Stomach (tissue), 9 donors: ENCODE measurements around the gene LSM4. TPM values are rescaled to one million over a fixed set of nuclear protein-coding genes. Genes with fewer than 3 reads are reported as not detected.

ENCODE experiments used
- DNase-seq, 2 donors: peaks; one replicate each; pipeline versions ENCODE4 v3.0.0 to v3.0.0-alpha.2; 2013 to 2019
- H3K27ac ChIP-seq, 5 donors: fragments of 200-600 bp in 4 of 5; sonication (generic) in 4 of 5; one replicate each; pipeline ENCODE4 v1.5.1; 2013 to 2019; ENCODE audit warnings: mild to moderate bottlenecking in 1 of 5, moderate library complexity in 1 of 5
- H3K27me3 ChIP-seq, 3 donors: fragments of 200-600 bp; sonication (generic); one replicate each; pipeline ENCODE4 v1.5.1; 2017 to 2019; ENCODE audit warnings: mixed run types in 1 of 3
- H3K36me3 ChIP-seq, 4 donors: fragments of 200-600 bp; sonication (generic); 1 replicate in 3 of 4; 2 replicates in 1 of 4; pipeline ENCODE4 v1.5.1; 2016 to 2019
- H3K4me1 ChIP-seq, 4 donors: fragments of 200-600 bp; sonication (generic); one replicate each; pipeline ENCODE4 v1.5.1; 2016 to 2019
- H3K4me3 ChIP-seq, 4 donors: fragments of 200-600 bp; sonication (generic) in 3 of 4; one replicate each; pipeline ENCODE4 v1.5.1; 2016 to 2019; ENCODE audit warnings: mild to moderate bottlenecking in 1 of 4
- H3K9me3 ChIP-seq, 4 donors: fragments of 200-600 bp; sonication (generic); one replicate each; pipeline ENCODE4 v1.5.1; 2016 to 2019
- EP300 ChIP-seq: sonication (generic); formaldehyde crosslinking; IDR thresholded peaks from one replicate; pipeline ENCODE4 v1.6.1; 2017; ENCODE audit warnings: antibody characterized with exemption
- POLR2A ChIP-seq, 4 donors: fragments of 450-650 bp; IDR thresholded peaks; one replicate each; pipeline ENCODE4 v1.6.1; 2016; ENCODE audit warnings: antibody characterized with exemption in 4 of 4, control low read depth in 2 of 4, mild to moderate bottlenecking in 1 of 4, moderate library complexity in 1 of 4
- POLR2AphosphoS5 ChIP-seq, 3 donors: sonication (generic); formaldehyde crosslinking; IDR thresholded peaks; one replicate each; pipeline ENCODE4 v1.6.1; 2016; ENCODE audit warnings: antibody characterized with exemption in 3 of 3
- WGBS, 5 donors: extraction: QIAGEN DNeasy Blood & Tissue Kit in 3 of 5; methylation state at CpG; one replicate each; pipeline versions ENCODE4 v1.1.5 to v1.1.7; 2013 to 2018; 5-methylcytosine and 5-hydroxymethylcytosine counted together
- intact Hi-C: fragments of 100-400 bp; cut with DNase I; formaldehyde crosslinking; loops from one replicate; pipeline ENCODE4 v1.15.1; 2023; ENCODE audit warnings: low total_unique reads
- polyA plus RNA-seq, 3 donors: library from polyadenylated mRNA; stranded (reverse); fragments of 200-250 nt; gene quantifications; one replicate each; pipeline ENCODE4 v1.2.3, GENCODE V29; 2013
- total RNA-seq, 5 donors: library from RNA; depleted of rRNA; stranded (reverse); fragments of >200 nt; gene quantifications; one replicate each; pipeline versions ENCODE4 v1.1.0 to v1.2.3, GENCODE V29; 2014 to 2016
- TF ChIP-seq, protein P1 (sequence below), 7 experiments: fragments of 450-650 bp in 4 of 7; fragments of 200-600 bp in 3 of 7; sonication (generic) in 3 of 7; IDR thresholded peaks; one replicate each; pipeline ENCODE4 v1.5.1; 2016 to 2019; ENCODE audit warnings: antibody characterized with exemption in 7 of 7, control low read depth in 2 of 7, mild to moderate bottlenecking in 1 of 7
- donor health status: healthy with polysubstance abuse.
- donor health status: Bipolar disorder and iron deficiency.
- donor health status: healthy.

The LSM4 gene
- total and polyA plus RNA-seq, 8 donors: 24.1 to 185 (median 139) TPM

DNA sequence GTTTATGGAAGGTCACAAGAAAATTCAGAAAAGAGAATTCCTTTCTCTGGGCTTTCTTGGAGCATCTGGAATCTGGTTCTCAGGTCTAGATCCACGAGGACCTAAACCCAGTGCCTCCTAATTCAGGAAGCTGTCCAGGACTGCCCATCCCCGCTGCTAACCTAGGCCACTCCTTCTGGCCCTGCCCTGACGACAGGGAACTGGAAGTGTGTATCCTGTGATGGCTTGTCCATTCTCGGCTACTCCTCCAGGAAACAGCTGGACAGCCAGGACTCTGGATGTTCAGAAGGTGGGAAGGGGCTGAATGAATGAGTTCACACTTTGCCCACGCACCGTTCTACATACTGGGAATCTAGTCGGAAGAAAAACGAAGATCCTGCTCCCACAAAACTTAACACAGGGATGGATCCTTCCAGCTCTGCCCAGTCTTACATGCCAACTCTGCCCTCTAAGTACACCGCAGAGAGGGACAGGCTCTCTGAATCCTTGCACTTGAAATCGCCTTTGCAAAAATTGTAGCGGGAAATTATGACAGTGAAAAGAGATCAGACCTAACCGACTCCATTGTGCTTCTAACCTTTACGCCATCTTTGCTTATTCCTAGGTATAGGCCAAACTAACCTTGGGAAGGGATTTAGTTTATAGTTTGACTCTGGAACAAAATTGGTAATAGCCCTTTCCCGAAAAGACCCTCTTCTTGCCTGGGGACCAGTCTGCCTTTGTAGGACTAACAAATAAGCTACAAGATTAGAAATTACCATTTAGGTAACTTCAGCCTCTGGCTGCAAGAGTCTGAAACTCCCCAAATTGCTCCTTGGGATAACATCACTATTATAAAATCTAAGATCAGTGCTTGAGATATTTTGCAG lies 1.8 kb downstream of the LSM4 start:
- Histone ChIP-seq H3K9me3 (no peaks in the 10 kb centered on the region), H3K27me3 (no peaks in the 10 kb centered on the region), H3K4me3 (no peak overlapping the region), H3K4me1 (peaks cover 61 to 77% (median 69%) of the 10 kb centered on the region in 4 donors), H3K36me3 (no peaks in the 10 kb centered on the region), H3K27ac (peak overlapping the region; percentile 90 to 95 (median 94))
- 61 to 67% (median 64%) methylated on average over 14 of the region's 14 CpGs for WGBS, 5 donors
- peak; percentile 62 to 71 for DNase-seq
- no peak for TF ChIP-seq POLR2A (IDR thresholded peaks at IDR 0.05)
- TF ChIP-seq POLR2AphosphoS5 (IDR thresholded peaks at IDR 0.05): peak in 2 of 3 donors; percentile 46 to 68
- intact Hi-C loops: no loop called here

DNA sequence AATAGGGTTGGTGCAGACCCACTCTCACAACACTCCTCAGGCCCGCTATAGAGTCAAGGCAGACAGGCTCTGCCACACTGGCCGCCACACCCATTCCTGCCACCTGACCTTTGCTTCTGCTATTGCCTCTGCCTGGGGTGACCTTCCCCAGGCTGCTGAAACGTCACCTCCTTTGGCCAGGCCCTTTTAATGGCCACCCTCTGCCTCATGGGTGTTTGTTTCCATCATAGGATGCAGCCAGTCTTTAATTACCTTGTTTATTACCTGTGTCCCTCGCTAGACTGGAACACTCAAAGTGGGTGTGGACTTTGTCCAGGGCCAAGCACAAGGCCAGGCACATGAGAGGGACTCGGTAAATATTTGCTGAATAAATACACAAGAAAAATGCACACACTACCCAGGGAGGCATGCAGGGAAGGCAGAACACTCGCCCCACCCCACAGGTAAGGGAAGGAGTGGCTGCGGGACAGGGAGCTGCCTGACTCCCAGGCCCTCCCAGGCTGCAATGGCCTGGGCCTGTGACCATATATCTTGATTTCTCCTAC lies 3.2 kb downstream of the LSM4 start:
- Histone ChIP-seq H3K27me3 (no peaks in the 10 kb centered on the region), H3K4me1 (peaks cover 61 to 77% (median 69%) of the 10 kb centered on the region in 4 donors), H3K9me3 (no peaks in the 10 kb centered on the region), H3K36me3 (peaks cover 0 to 10% (median 2%) of the 10 kb centered on the region in 4 donors), H3K27ac (peak overlapping the region; percentile 50 to 95 (median 94)), H3K4me3 (no peak overlapping the region)
- DNase-seq: peak; percentile 76 to 77
- TF ChIP-seq POLR2AphosphoS5 (IDR thresholded peaks at IDR 0.05): peak in 2 of 3 donors; percentile 43 to 65
- TF ChIP-seq, protein P1, sequence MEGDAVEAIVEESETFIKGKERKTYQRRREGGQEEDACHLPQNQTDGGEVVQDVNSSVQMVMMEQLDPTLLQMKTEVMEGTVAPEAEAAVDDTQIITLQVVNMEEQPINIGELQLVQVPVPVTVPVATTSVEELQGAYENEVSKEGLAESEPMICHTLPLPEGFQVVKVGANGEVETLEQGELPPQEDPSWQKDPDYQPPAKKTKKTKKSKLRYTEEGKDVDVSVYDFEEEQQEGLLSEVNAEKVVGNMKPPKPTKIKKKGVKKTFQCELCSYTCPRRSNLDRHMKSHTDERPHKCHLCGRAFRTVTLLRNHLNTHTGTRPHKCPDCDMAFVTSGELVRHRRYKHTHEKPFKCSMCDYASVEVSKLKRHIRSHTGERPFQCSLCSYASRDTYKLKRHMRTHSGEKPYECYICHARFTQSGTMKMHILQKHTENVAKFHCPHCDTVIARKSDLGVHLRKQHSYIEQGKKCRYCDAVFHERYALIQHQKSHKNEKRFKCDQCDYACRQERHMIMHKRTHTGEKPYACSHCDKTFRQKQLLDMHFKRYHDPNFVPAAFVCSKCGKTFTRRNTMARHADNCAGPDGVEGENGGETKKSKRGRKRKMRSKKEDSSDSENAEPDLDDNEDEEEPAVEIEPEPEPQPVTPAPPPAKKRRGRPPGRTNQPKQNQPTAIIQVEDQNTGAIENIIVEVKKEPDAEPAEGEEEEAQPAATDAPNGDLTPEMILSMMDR (IDR thresholded peaks at IDR 0.05): no peak
- intact Hi-C loops: no loop called here
- 37 to 60% (median 42%) methylated on average over 7 of the region's 7 CpGs for WGBS, 5 donors

DNA sequence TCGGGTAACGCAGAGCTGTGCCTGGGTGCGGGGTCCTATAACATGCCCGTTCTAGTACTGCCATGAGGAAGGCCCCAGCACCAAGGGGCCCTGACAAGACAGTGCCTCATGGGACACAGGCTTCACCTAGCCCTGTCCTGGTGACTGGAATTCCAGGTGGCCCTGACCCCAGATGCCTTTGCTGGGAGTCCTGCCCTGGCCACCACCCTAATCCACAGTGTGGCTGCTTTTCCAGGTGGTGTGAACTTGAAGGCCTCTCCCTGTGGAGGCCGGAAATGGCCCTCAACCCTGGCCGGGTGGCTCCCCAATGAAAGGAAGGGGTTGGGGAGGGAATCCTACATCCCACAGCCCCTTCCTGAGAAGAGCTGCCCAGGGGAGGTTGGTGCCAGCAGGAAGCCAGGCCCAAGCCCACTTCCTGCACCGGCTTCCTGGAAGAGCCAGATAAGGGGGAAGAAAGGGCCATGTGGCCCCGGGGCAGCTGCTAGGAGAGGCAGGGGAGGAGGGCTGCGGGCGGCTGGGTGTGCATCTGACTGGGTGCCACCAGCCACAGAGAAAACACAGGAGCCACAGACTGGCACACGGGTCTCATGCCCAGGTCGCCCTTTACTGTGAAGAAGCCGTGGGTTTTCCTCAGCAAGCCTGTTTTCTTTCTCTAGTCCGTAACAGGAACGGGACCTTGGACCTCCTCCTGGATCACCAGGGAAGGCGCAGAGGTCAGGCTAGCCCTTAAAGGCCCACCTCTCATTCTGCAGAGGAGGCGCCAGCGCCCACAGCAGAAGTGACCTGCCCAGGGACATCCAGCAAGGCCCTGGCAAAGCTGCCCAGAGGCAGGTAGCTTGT lies 4.7 kb downstream of the LSM4 start:
- Histone ChIP-seq H3K4me1 (peaks cover 50 to 64% (median 58%) of the 10 kb centered on the region in 4 donors), H3K27me3 (no peaks in the 10 kb centered on the region), H3K9me3 (no peaks in the 10 kb centered on the region), H3K4me3 (peak overlapping the region in 1 of 4 donors; percentile 13), H3K27ac (peak overlapping the region; percentile 87 to 95 (median 94)), H3K36me3 (peaks cover 0 to 23% (median 16%) of the 10 kb centered on the region in 4 donors)
- WGBS, 5 donors: 30 to 47% (median 40%) methylated on average over 16 to 18 of the region's 18 CpGs
- intact Hi-C loops: no loop called here
- TF ChIP-seq EP300 (no peak), POLR2AphosphoS5 (IDR thresholded peaks at IDR 0.05) (peak in 2 of 3 donors; percentile 21 to 68)
- DNase-seq: peak; percentile 60 to 76

DNA sequence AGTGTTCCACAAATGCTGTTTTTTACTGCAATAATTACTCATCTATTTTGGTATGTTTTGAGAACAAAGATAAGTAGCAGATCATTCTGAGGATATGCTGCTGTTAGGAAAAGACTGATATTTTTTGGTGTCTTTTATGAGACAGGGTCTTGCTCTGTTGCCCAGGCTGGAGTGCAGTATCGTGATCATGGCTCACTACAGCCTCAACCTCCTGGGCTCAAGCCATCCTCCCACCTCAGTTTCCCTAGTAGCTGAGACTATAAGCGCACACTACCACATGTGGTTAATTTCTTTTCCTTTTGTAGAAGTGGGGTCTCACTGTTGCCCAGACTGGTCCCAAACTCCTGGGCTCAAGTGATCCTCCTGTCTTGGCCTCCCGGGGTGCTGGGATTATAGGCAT lies 9.5 kb downstream of the LSM4 start:
- Histone ChIP-seq H3K4me3 (no peak overlapping the region), H3K36me3 (peaks cover 22 to 71% (median 60%) of the 10 kb centered on the region in 4 donors), H3K9me3 (no peaks in the 10 kb centered on the region), H3K4me1 (peaks cover 21 to 59% (median 37%) of the 10 kb centered on the region in 4 donors), H3K27me3 (no peaks in the 10 kb centered on the region), H3K27ac (peak overlapping the region in 3 of 5 donors; percentile 33 to 66 (median 48))
- DNase-seq: no peak
- TF ChIP-seq POLR2A (IDR thresholded peaks at IDR 0.05): no peak
- TF ChIP-seq EP300: no peak
- TF ChIP-seq, protein P1 (IDR thresholded peaks at IDR 0.05): no peak
- TF ChIP-seq POLR2AphosphoS5 (IDR thresholded peaks at IDR 0.05): no peak
- WGBS, 5 donors: 87 to 94% (median 91%) methylated on average over 3 of the region's 3 CpGs
- intact Hi-C loops: no loop called here

DNA sequence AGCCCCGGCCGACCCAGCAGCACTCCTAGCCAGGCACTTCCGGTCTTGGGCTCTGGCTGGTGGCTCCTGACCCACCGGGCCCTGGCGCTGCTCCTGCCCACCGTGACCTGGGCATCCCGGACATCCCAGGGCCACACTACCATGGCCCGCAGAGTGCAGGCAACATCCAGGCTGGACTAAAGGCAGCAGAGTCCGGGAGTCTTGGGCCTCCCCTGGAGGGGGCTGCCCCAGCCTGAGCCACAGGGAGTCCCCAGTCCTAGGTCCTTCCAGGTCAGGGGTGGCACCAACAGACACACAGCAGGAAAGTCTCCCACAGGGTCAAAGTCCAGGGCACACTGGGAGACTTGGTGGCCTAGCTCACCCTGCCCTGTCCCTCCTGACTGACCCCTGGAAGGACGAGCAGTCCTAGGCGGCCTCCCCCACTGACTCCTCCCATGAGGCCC lies 10.8 kb downstream of the LSM4 start:
- Histone ChIP-seq H3K4me3 (no peak overlapping the region), H3K27me3 (no peaks in the 10 kb centered on the region), H3K36me3 (peaks cover 33 to 83% (median 73%) of the 10 kb centered on the region in 4 donors), H3K27ac (peak overlapping the region in 2 of 5 donors; percentile 9 to 54), H3K9me3 (no peaks in the 10 kb centered on the region), H3K4me1 (peaks cover 16 to 59% (median 30%) of the 10 kb centered on the region in 4 donors)
- no peak for DNase-seq
- WGBS, 5 donors: 80 to 93% (median 81%) methylated on average over 2 to 11 of the region's 11 CpGs
- intact Hi-C loops: no loop called here
- TF ChIP-seq POLR2AphosphoS5 (IDR thresholded peaks at IDR 0.05): no peak
- TF ChIP-seq, protein P1 (IDR thresholded peaks at IDR 0.05): no peak
- TF ChIP-seq POLR2A (IDR thresholded peaks at IDR 0.05): no peak
- no peak for TF ChIP-seq EP300
